Measurements from ENCODE around the gene NPEPL1. TPM values are rescaled to one million over a fixed set of nuclear protein-coding genes. Genes with fewer than 3 reads are reported as not detected.

Gene NPEPL1
- total and polyA plus RNA-seq, 2 donors: 7.4 to 52.3 TPM

- Histone ChIP-seq H3K4me1 (ENCODE audit: control insufficient read depth in 2 of 2, insufficient read depth in 2 of 2, low read length in 2 of 2) (no peaks in the 10 kb centered on the region), H3K4me3 (ENCODE audit: low read length in 2 of 2) (no peak overlapping the region), H3K27me3 (ENCODE audit: control insufficient read depth in 2 of 2, insufficient read depth in 1 of 2, low read length in 1 of 2) (no peaks in the 10 kb centered on the region), H3K9me3 (ENCODE audit: control insufficient read depth in 2 of 2, insufficient read depth in 1 of 2, low read length in 1 of 2) (no peaks in the 10 kb centered on the region), H3K27ac (ENCODE audit: low read depth in 1 of 2, low read length in 1 of 2) (no peak overlapping the region), H3K36me3 (ENCODE audit: control insufficient read depth in 2 of 2, insufficient read depth in 2 of 2, low read length in 1 of 2) (no peaks in the 10 kb centered on the region)
- DNase-seq (ENCODE audit: low read depth in 6 of 9, low spot score in 9 of 9): no peak
- 98% methylated on average over 5 of the region's 5 CpGs for WGBS
Measured at GRCh38 chr20:58685988-58686387, 6.6 kb upstream of the NPEPL1 start.

- peaks cover 0 to 3% of the 10 kb centered on the region in 2 donors for H3K27me3 ChIP-seq (ENCODE audit: control insufficient read depth in 2 of 2, insufficient read depth in 1 of 2, low read length in 1 of 2)
- WGBS: 95% methylated on average over 4 of the region's 4 CpGs
- H3K9me3 ChIP-seq (ENCODE audit: control insufficient read depth in 2 of 2, insufficient read depth in 1 of 2, low read length in 1 of 2): no peaks in the 10 kb centered on the region
- peaks cover 0 to 8% of the 10 kb centered on the region in 2 donors for H3K4me1 ChIP-seq (ENCODE audit: control insufficient read depth in 2 of 2, insufficient read depth in 2 of 2, low read length in 2 of 2)
- no peak overlapping the region for H3K4me3 ChIP-seq (ENCODE audit: low read length in 2 of 2)
- no peaks in the 10 kb centered on the region for H3K36me3 ChIP-seq (ENCODE audit: control insufficient read depth in 2 of 2, insufficient read depth in 2 of 2, low read length in 1 of 2)
- no peak overlapping the region for H3K27ac ChIP-seq (ENCODE audit: low read depth in 1 of 2, low read length in 1 of 2)
- DNase-seq (ENCODE audit: low read depth in 6 of 9, low spot score in 9 of 9): no peak
Measured at GRCh38 chr20:58688414-58688813, 4.2 kb upstream of the NPEPL1 start.

GRCh38 chr20:58688840-58689239, 3.8 kb upstream of the NPEPL1 start:
- 91% methylated on average over 6 of the region's 6 CpGs for WGBS
- H3K36me3 ChIP-seq (ENCODE audit: control insufficient read depth in 2 of 2, insufficient read depth in 2 of 2, low read length in 1 of 2): no peaks in the 10 kb centered on the region
- no peak overlapping the region for H3K27ac ChIP-seq (ENCODE audit: low read depth in 1 of 2, low read length in 1 of 2)
- H3K27me3 ChIP-seq (ENCODE audit: control insufficient read depth in 2 of 2, insufficient read depth in 1 of 2, low read length in 1 of 2): peaks cover 0 to 6% of the 10 kb centered on the region in 2 donors
- no peak for DNase-seq (ENCODE audit: low read depth in 6 of 9, low spot score in 9 of 9)
- H3K4me1 ChIP-seq (ENCODE audit: control insufficient read depth in 2 of 2, insufficient read depth in 2 of 2, low read length in 2 of 2): peaks cover 0 to 12% of the 10 kb centered on the region in 2 donors
- no peak overlapping the region for H3K4me3 ChIP-seq (ENCODE audit: low read length in 2 of 2)
- H3K9me3 ChIP-seq (ENCODE audit: control insufficient read depth in 2 of 2, insufficient read depth in 1 of 2, low read length in 1 of 2): peaks cover 0 to 1% of the 10 kb centered on the region in 2 donors

GRCh38 chr20:58690396-58691135, 2.0 kb upstream of the NPEPL1 start:
- Histone ChIP-seq H3K4me1 (ENCODE audit: control insufficient read depth in 2 of 2, insufficient read depth in 2 of 2, low read length in 2 of 2) (peaks cover 2 to 12% of the 10 kb centered on the region in 2 donors), H3K4me3 (ENCODE audit: low read length in 2 of 2) (no peak overlapping the region), H3K36me3 (ENCODE audit: control insufficient read depth in 2 of 2, insufficient read depth in 2 of 2, low read length in 1 of 2) (peaks cover 0 to 12% of the 10 kb centered on the region in 2 donors), H3K9me3 (ENCODE audit: control insufficient read depth in 2 of 2, insufficient read depth in 1 of 2, low read length in 1 of 2) (peaks cover 0 to 1% of the 10 kb centered on the region in 2 donors), H3K27me3 (ENCODE audit: control insufficient read depth in 2 of 2, insufficient read depth in 1 of 2, low read length in 1 of 2) (peaks cover 0 to 6% of the 10 kb centered on the region in 2 donors), H3K27ac (ENCODE audit: low read depth in 1 of 2, low read length in 1 of 2) (no peak overlapping the region)
- no peak for DNase-seq (ENCODE audit: low read depth in 6 of 9, low spot score in 9 of 9)
- 84% methylated on average over 7 of the region's 7 CpGs for WGBS

- H3K36me3 ChIP-seq (ENCODE audit: control insufficient read depth in 2 of 2, insufficient read depth in 2 of 2, low read length in 1 of 2): peaks cover 2 to 21% of the 10 kb centered on the region in 2 donors
- peak overlapping the region in 1 of 2 donors; percentile 67 for H3K4me3 ChIP-seq (ENCODE audit: low read length in 2 of 2)
- peaks cover 2 to 12% of the 10 kb centered on the region in 2 donors for H3K4me1 ChIP-seq (ENCODE audit: control insufficient read depth in 2 of 2, insufficient read depth in 2 of 2, low read length in 2 of 2)
- peaks cover 0 to 6% of the 10 kb centered on the region in 2 donors for H3K27me3 ChIP-seq (ENCODE audit: control insufficient read depth in 2 of 2, insufficient read depth in 1 of 2, low read length in 1 of 2)
- WGBS: 89% methylated on average over 31 of the region's 31 CpGs
- peak overlapping the region; percentile 12 to 68 for H3K27ac ChIP-seq (ENCODE audit: low read depth in 1 of 2, low read length in 1 of 2)
- peaks cover 0 to 1% of the 10 kb centered on the region in 2 donors for H3K9me3 ChIP-seq (ENCODE audit: control insufficient read depth in 2 of 2, insufficient read depth in 1 of 2, low read length in 1 of 2)
- no peak for DNase-seq (ENCODE audit: low read depth in 6 of 9, low spot score in 9 of 9)
Measured at GRCh38 chr20:58691773-58692578, 624 bp upstream of the NPEPL1 start.

GRCh38 chr20:58693226-58694006, 816 bp downstream of the NPEPL1 start:
- WGBS: 52% methylated on average over 51 of the region's 51 CpGs
- H3K4me3 ChIP-seq (ENCODE audit: low read length in 2 of 2): peak overlapping the region in 1 of 2 donors; percentile 67
- H3K27ac ChIP-seq (ENCODE audit: low read depth in 1 of 2, low read length in 1 of 2): peak overlapping the region in 1 of 2 donors; percentile 61
- peaks cover 0 to 6% of the 10 kb centered on the region in 2 donors for H3K27me3 ChIP-seq (ENCODE audit: control insufficient read depth in 2 of 2, insufficient read depth in 1 of 2, low read length in 1 of 2)
- DNase-seq (ENCODE audit: low read depth in 6 of 9, low spot score in 9 of 9): peak in 1 of 9 donors; percentile 16
- H3K9me3 ChIP-seq (ENCODE audit: control insufficient read depth in 2 of 2, insufficient read depth in 1 of 2, low read length in 1 of 2): peaks cover 0 to 1% of the 10 kb centered on the region in 2 donors
- peaks cover 2 to 12% of the 10 kb centered on the region in 2 donors for H3K4me1 ChIP-seq (ENCODE audit: control insufficient read depth in 2 of 2, insufficient read depth in 2 of 2, low read length in 2 of 2)
- H3K36me3 ChIP-seq (ENCODE audit: control insufficient read depth in 2 of 2, insufficient read depth in 2 of 2, low read length in 1 of 2): peaks cover 5 to 24% of the 10 kb centered on the region in 2 donors

GRCh38 chr20:58694241-58695083, 1.9 kb downstream of the NPEPL1 start:
- peaks cover 0 to 1% of the 10 kb centered on the region in 2 donors for H3K9me3 ChIP-seq (ENCODE audit: control insufficient read depth in 2 of 2, insufficient read depth in 1 of 2, low read length in 1 of 2)
- no peak for DNase-seq (ENCODE audit: low read depth in 6 of 9, low spot score in 9 of 9)
- H3K27me3 ChIP-seq (ENCODE audit: control insufficient read depth in 2 of 2, insufficient read depth in 1 of 2, low read length in 1 of 2): peaks cover 0 to 6% of the 10 kb centered on the region in 2 donors
- H3K4me3 ChIP-seq (ENCODE audit: low read length in 2 of 2): no peak overlapping the region
- H3K27ac ChIP-seq (ENCODE audit: low read depth in 1 of 2, low read length in 1 of 2): no peak overlapping the region
- 98% methylated on average over 33 of the region's 33 CpGs for WGBS
- peaks cover 8 to 24% of the 10 kb centered on the region in 2 donors for H3K36me3 ChIP-seq (ENCODE audit: control insufficient read depth in 2 of 2, insufficient read depth in 2 of 2, low read length in 1 of 2)
- H3K4me1 ChIP-seq (ENCODE audit: control insufficient read depth in 2 of 2, insufficient read depth in 2 of 2, low read length in 2 of 2): peaks cover 2 to 12% of the 10 kb centered on the region in 2 donors

GRCh38 chr20:58695084-58695722, 2.6 kb downstream of the NPEPL1 start:
- Histone ChIP-seq H3K27me3 (ENCODE audit: control insufficient read depth in 2 of 2, insufficient read depth in 1 of 2, low read length in 1 of 2) (peaks cover 0 to 6% of the 10 kb centered on the region in 2 donors), H3K4me3 (ENCODE audit: low read length in 2 of 2) (no peak overlapping the region), H3K4me1 (ENCODE audit: control insufficient read depth in 2 of 2, insufficient read depth in 2 of 2, low read length in 2 of 2) (peaks cover 2 to 12% of the 10 kb centered on the region in 2 donors), H3K9me3 (ENCODE audit: control insufficient read depth in 2 of 2, insufficient read depth in 1 of 2, low read length in 1 of 2) (peaks cover 0 to 1% of the 10 kb centered on the region in 2 donors), H3K36me3 (ENCODE audit: control insufficient read depth in 2 of 2, insufficient read depth in 2 of 2, low read length in 1 of 2) (peaks cover 8 to 29% of the 10 kb centered on the region in 2 donors), H3K27ac (ENCODE audit: low read depth in 1 of 2, low read length in 1 of 2) (no peak overlapping the region)
- no peak for DNase-seq (ENCODE audit: low read depth in 6 of 9, low spot score in 9 of 9)
- WGBS: 99% methylated on average over 9 of the region's 9 CpGs

Measured in thymus (tissue), 11 donors.